HG02763 (cell line): ENCODE results near the gene CYSTM1.

Source experiments
- ATAC-seq: cut with Tn5 transposase; IDR thresholded peaks from one replicate; pipeline ENCODE4 v1.9.1; 2021; ENCODE audit warnings: mild to moderate bottlenecking, moderate library complexity; ENCODE audit not compliant: unreplicated experiment

Gene CYSTM1

DNA sequence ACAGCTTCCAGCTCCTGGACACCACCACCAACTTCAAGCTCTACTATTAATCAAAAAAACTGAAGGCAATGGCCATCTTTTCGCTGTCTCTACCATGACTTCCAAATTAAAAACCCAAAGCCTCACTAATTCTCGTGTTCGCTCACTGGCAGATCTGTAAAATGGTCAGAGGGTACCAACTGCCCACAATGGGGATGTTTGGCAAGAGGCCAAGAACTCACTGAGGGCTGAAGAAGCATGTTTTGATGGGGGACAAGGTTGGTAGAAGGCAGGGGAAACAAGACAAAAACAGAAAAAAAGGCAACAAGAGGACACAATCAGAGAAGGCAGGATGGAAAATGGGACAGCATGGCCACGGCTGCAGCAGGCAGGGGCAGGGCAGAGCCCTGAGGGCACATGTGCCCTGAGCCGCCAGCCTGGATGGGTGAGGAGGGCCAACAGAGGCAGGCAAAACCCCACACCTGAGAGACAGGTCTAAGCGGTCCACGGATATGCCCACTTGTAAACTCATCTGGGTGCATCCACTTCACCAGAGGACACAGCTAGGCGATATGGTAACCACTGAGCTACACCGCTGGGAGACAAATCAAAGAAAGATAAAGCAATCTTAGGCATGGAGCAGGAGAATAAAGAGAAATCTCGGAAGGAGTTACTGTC lies 77.6 kb downstream of the CYSTM1 start:
- no peak for ATAC-seq

- no peak for ATAC-seq
Measured at GRCh38 chr5:140253985-140254384, 79.0 kb downstream of the CYSTM1 start.

GRCh38 chr5:140255460-140256157 lies 80.6 kb downstream of the CYSTM1 start:
- ATAC-seq: no peak

GRCh38 chr5:140256726-140257125 lies 81.7 kb downstream of the CYSTM1 start:
- no peak for ATAC-seq

- no peak for ATAC-seq
Measured at GRCh38 chr5:140258016-140258415, 83.0 kb downstream of the CYSTM1 start.

GRCh38 chr5:140258873-140259272 lies 83.9 kb downstream of the CYSTM1 start:
- no peak for ATAC-seq

DNA sequence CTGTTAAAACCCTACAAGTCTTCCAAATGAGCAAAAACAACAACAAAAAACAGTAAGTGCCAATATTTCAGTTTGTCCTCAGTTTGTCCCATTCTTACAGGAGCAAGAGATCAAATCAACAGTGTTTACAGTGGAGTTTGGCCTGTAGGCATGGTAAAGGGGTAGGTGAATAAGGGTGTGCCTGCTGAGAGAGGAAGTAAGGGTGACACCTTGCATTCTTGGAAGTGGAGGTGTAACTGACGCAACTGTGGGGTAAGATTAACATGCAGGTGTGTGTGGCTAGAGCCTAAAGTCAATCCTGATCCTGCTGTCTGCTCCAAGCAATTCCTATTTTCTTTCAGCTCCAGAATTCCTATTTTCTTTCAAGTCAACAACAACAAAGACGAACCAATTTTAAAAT lies 84.5 kb downstream of the CYSTM1 start:
- ATAC-seq: no peak

- no peak for ATAC-seq
Measured at GRCh38 chr5:140260089-140260656, 85.2 kb downstream of the CYSTM1 start.

- no peak for ATAC-seq
Measured at GRCh38 chr5:140261403-140262171, 86.6 kb downstream of the CYSTM1 start.

DNA sequence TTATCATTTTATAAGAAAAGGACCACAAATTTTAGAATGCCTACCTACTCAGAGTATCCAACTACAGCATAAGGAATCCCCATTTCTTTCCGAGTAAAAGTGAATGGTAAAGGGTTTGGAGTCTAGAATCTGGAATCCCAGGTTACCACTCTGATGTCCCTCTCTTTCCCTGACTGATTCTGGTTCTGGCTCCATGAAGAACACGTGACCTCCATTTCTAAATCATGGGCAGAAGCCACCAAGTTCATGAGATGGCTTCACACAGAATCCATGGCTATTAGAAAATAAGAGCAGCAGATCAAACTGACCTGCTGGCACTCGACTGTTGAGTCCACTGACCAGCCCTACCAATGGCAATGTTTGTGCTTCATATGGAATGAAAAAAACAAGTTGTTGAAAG lies 87.2 kb downstream of the CYSTM1 start:
- no peak for ATAC-seq

DNA sequence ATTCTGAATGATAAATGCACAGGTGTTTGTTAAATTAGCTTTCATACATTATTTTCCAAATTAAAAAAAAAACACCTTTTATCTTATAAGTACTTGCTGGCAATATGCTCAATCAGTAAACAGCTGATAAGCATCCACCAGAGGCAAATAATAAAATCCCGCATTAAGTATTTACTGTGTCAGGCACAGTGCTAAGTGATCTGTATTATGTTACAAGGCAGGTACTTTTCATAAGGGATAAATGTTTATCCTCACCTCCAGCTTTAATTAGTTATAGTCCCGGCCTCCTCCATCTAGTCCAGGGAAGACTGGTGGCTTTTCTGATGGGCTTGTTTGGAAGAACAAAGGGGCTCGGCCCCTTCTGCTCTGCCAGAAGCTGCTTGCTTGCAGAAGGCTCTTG lies 87.9 kb downstream of the CYSTM1 start:
- ATAC-seq: no peak

- ATAC-seq: no peak
Measured at GRCh38 chr5:140265845-140266244, 90.9 kb downstream of the CYSTM1 start.

DNA sequence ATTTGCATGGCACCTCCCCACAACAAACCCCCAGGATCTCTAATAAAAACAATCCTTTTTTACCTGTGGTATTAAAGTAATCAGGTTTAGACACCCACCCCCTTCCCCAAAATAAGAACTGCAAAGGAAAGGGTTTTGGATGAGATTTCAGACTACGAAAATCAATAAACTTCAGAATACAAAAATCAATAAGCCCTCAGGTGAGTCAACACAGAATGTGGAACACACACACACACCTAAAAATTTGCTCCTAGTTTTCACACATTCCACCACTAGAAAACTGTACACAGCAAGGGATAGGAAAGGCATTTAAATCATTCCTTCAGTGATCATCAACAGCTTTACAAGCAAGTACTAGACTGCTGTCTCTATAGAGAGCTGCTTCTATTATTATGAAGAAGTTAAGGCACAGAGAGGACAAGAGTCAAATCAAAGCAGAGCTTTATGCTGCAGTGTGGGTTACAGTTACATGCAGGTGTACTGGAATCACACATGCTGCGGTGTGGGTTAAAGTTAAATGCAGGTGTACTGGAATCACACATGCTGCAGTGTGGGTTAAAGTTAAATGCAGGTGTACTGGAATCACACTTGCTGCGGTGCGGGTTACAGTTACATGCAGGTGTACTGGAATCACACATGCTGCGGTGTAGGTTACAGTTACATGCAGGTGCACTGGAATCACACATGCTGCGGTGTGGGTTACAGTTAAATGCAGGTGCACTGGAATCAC lies 91.6 kb downstream of the CYSTM1 start:
- no peak for ATAC-seq

GRCh38 chr5:140267201-140267540 lies 92.2 kb downstream of the CYSTM1 start:
- no peak for ATAC-seq

- no peak for ATAC-seq
Measured at GRCh38 chr5:140267559-140268018, 92.6 kb downstream of the CYSTM1 start.

GRCh38 chr5:140270008-140270407 lies 95.0 kb downstream of the CYSTM1 start:
- no peak for ATAC-seq

- ATAC-seq: no peak
Measured at GRCh38 chr5:140273401-140273877, 98.5 kb downstream of the CYSTM1 start.

- no peak for ATAC-seq
Measured at GRCh38 chr5:140275837-140276236, 100.8 kb downstream of the CYSTM1 start.

DNA sequence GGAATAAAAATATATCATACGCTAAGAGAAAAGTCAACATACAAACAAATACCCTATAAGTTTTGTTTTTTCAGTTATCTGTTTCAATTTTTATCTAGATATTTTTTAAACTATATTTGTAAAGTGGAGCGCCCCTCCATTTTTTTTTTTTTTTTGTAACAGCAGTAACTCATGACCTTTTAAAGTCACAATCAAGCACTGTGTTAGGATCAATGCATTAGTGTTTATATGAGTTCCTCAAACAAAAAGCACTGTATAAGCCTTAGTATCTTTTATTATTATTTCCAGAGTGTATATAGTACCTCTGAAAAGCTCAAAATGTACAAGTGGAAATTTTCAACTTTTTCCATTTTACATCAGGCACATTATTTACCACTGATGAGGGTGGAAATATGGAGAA lies 107.3 kb downstream of the CYSTM1 start:
- no peak for ATAC-seq

DNA sequence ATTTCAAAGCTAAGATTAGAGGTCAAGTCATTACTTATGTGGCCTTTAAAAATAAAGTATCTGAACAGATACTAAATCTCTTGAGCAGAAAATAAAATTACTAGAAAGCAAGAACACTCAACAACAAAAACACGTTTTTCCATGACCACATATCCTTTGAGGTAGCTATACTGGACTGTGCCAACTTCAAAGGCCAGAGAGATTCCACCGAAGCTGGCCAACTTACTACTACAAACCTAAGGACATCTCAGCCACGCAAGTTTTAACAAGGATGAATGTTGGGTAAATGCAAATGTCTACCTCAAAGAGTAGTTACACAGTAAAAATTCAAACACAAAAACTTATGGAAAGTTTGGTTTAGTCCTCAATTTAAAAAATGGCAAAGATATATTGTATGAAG lies 109.0 kb downstream of the CYSTM1 start:
- no peak for ATAC-seq

GRCh38 chr5:140286424-140286823 lies 111.4 kb downstream of the CYSTM1 start:
- no peak for ATAC-seq
